Upper lobe of left lung (tissue), 4 donors: Measurements from ENCODE around the gene ALPG.

Experiments
- EP300 ChIP-seq, 4 donors: sonication (generic); formaldehyde crosslinking; IDR thresholded peaks; one replicate each; pipeline ENCODE4 v1.5.1; 2017; ENCODE audit warnings: antibody characterized with exemption in 4 of 4, control low read depth in 2 of 4
- POLR2A ChIP-seq, 4 donors: fragments of 450-650 bp; IDR thresholded peaks; one replicate each; pipeline ENCODE4 v1.5.1; 2016 to 2017; ENCODE audit warnings: antibody characterized with exemption in 4 of 4, mild to moderate bottlenecking in 2 of 4
- TF ChIP-seq, protein P1 (sequence below), 6 experiments: fragments of 450-650 bp in 4 of 6; fragments of 200-600 bp in 2 of 6; sonication (generic) in 2 of 6; IDR thresholded peaks; one replicate each; pipeline ENCODE4 v1.5.1; 2016 to 2019; ENCODE audit warnings: antibody characterized with exemption in 6 of 6

DNA sequence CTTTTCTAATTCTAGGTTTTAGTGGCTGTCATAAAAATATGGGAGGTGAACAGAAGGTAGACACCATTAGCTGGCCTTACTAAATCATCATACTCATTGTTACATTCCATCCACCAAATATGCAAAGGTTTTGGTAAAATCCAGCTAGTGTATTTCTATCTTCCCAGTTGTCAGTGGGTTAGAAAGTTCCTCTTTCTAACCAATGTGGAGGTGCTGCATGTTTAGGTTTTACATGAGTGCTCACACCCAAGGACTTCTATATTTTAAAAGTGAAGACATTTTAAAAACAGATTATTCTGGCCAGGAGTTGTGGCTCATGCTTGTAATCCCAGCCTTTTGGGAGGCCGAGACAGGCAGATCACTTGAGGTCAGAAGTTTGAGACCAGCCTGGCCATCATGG, 22.2 kb upstream of the ALPG start:
- TF ChIP-seq, protein P1, sequence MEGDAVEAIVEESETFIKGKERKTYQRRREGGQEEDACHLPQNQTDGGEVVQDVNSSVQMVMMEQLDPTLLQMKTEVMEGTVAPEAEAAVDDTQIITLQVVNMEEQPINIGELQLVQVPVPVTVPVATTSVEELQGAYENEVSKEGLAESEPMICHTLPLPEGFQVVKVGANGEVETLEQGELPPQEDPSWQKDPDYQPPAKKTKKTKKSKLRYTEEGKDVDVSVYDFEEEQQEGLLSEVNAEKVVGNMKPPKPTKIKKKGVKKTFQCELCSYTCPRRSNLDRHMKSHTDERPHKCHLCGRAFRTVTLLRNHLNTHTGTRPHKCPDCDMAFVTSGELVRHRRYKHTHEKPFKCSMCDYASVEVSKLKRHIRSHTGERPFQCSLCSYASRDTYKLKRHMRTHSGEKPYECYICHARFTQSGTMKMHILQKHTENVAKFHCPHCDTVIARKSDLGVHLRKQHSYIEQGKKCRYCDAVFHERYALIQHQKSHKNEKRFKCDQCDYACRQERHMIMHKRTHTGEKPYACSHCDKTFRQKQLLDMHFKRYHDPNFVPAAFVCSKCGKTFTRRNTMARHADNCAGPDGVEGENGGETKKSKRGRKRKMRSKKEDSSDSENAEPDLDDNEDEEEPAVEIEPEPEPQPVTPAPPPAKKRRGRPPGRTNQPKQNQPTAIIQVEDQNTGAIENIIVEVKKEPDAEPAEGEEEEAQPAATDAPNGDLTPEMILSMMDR (IDR thresholded peaks at IDR 0.05): no peak
- no peak for TF ChIP-seq EP300 (IDR thresholded peaks at IDR 0.05)
- TF ChIP-seq POLR2A (IDR thresholded peaks at IDR 0.05): no peak
